Panc1 (cell line): ENCODE results near the gene EFL1. TPM values are rescaled to one million over a fixed set of nuclear protein-coding genes. Genes with fewer than 3 reads are reported as not detected.
A peak's percentile ranks its signal among the peaks of the same experiment; 100 is the strongest.

Source experiments
- ATAC-seq: fragments of 200-7000 bp; cut with Tn5 transposase; 2 replicates; pipeline ENCODE4 v1.9.1; 2020; ENCODE audit warnings: mild to moderate bottlenecking, moderate library complexity
- BruUV-seq: library from RNA; stranded (reverse); fragments of 400-500 nt; replicated peaks from 2 replicates; lab custom pipeline; 2021; lab: Mats Ljungman, UMichigan
- CTCF ChIA-PET: fragments of 300-600 bp; sonication (Branson Sonifier 250); formaldehyde crosslinking; loops from one replicate; lab custom pipeline; 2022; ENCODE audit warnings: antibody characterized with exemption; lab: Charles Lee
- POLR2A ChIA-PET: fragments of 300-600 bp; sonication (Branson Sonifier 250); formaldehyde crosslinking; loops from one replicate; lab custom pipeline; 2022; ENCODE audit warnings: antibody characterized with exemption; lab: Charles Lee
- DNase-seq: peaks from one replicate; pipeline ENCODE4 v3.0.0-alpha.2; 2010; ENCODE audit warnings: low read depth, low spot score
- H3K27ac ChIP-seq: 2 replicates; pipeline ENCODE4 v1.5.1; 2011; ENCODE audit warnings: mild to moderate bottlenecking, low read length, inconsistent platforms
- H3K27me3 ChIP-seq: fragments of 200-500 bp; sonication (Bioruptor generic); 2 replicates; pipeline ENCODE4 v1.6.0; 2014; ENCODE audit warnings: low read length, inconsistent platforms; ENCODE audit not compliant: control insufficient read depth, insufficient read depth
- H3K36me3 ChIP-seq: fragments of 200-500 bp; sonication (Bioruptor generic); 2 replicates; pipeline ENCODE4 v1.5.1; 2014; ENCODE audit warnings: inconsistent platforms, mild to moderate bottlenecking, low read length, moderate library complexity; ENCODE audit not compliant: control insufficient read depth, insufficient read depth
- H3K4me1 ChIP-seq: 2 replicates; pipeline ENCODE4 v1.5.1; 2011; ENCODE audit warnings: inconsistent platforms, mild to moderate bottlenecking, low read length, moderate library complexity; ENCODE audit not compliant: control insufficient read depth, insufficient read depth
- H3K4me3 ChIP-seq, 2 experiments: 2 replicates each; pipeline ENCODE4 v1.5.1; 2011 to 2012; ENCODE audit warnings: low read depth in 2 of 2, low read length in 2 of 2, mild to moderate bottlenecking in 2 of 2, inconsistent platforms in 1 of 2, moderate library complexity in 1 of 2
- H3K9me3 ChIP-seq: fragments of 200-500 bp; sonication (Bioruptor generic); 2 replicates; pipeline ENCODE4 v1.5.1; 2014; ENCODE audit warnings: low read depth, mild to moderate bottlenecking, inconsistent platforms, low read length, moderate library complexity; ENCODE audit not compliant: control insufficient read depth, insufficient read depth
- CTCF ChIP-seq: fragments of 450-650 bp; IDR thresholded peaks from 2 replicates; pipeline ENCODE4 v1.5.1; 2017; ENCODE audit warnings: mild to moderate bottlenecking
- POLR2AphosphoS5 ChIP-seq: IDR thresholded peaks from 2 replicates; pipeline ENCODE4 v1.6.1; 2012; ENCODE audit warnings: mild to moderate bottlenecking, low read depth, low read length, moderate library complexity
- REST ChIP-seq, 2 experiments: IDR thresholded peaks; 2 replicates each; pipeline ENCODE4 v1.6.1; 2011 to 2012; ENCODE audit warnings: low read depth in 2 of 2, control low read depth in 1 of 2, low read length in 1 of 2, mild to moderate bottlenecking in 1 of 2, moderate library complexity in 1 of 2; ENCODE audit not compliant: insufficient read depth in 1 of 2
- SIN3A ChIP-seq: IDR thresholded peaks from 2 replicates; pipeline ENCODE4 v1.6.1; 2012; ENCODE audit warnings: low read depth, mild to moderate bottlenecking, low read length, moderate library complexity, borderline replicate concordance; ENCODE audit not compliant: insufficient read depth
- TCF7L2 ChIP-seq: IDR thresholded peaks from 2 replicates; pipeline ENCODE4 v1.6.1; 2011; ENCODE audit warnings: mild to moderate bottlenecking, low read depth, low read length, inconsistent platforms
- in situ Hi-C: cut with HindIII; loops from 2 replicates; pipeline ENCODE4 v1.10.0; 2016; ENCODE audit warnings: low sequenced_read_pairs, low pct_unique_long_range_greater_than_20kb
- intact Hi-C: fragments of 100-400 bp; cut with micrococcal nuclease; formaldehyde crosslinking; loops from one replicate; pipeline ENCODE4 v1.10.0; 2022; ENCODE audit not compliant: unreplicated experiment
- total RNA-seq: library from RNA; stranded (reverse); gene quantifications from one replicate; pipeline ENCODE4 v1.2.1, GENCODE V29; 2021; ENCODE audit not compliant: unreplicated experiment

EFL1 gene
- total RNA-seq, 1 experiment from 2014 or later: 20.2 TPM

GRCh38 chr15:82133251-82133650, 129.3 kb downstream of the EFL1 start:
- no TSS peak for BruUV-seq
- POLR2A ChIA-PET: no interaction called here
- no peaks in the 10 kb centered on the region for H3K27me3 ChIP-seq

GRCh38 chr15:82132742-82133141, 129.8 kb downstream of the EFL1 start:
- BruUV-seq: no TSS peak
- Histone ChIP-seq H3K9me3 (no peaks in the 10 kb centered on the region), H3K4me1 (no peaks in the 10 kb centered on the region), H3K4me3 (no peak overlapping the region), H3K27ac (no peak overlapping the region), H3K27me3 (no peaks in the 10 kb centered on the region), H3K36me3 (no peaks in the 10 kb centered on the region)
- TF ChIP-seq CTCF (no peak), POLR2AphosphoS5 (no peak), REST (IDR thresholded peaks at IDR 0.05; ENCODE audit: insufficient read depth in 1 of 2, low read depth in 2 of 2, low read length in 1 of 2) (no peak), TCF7L2 (no peak), SIN3A (no peak)
- ChIA-PET POLR2A (no interaction called here), CTCF (interaction anchor here (0.7 kb wide), 1 partner anchor 651 kb away, joined by 5 read pairs; no protein-coding TSS in a partner anchor)
- in situ Hi-C loops: no loop called here
- ATAC-seq: peak; percentile 92
- DNase-seq: peak; percentile 72
- intact Hi-C loops: no loop called here

More at GRCh38 chr15:82133251-82133650, 129.3 kb downstream of the EFL1 start:
- no peak for DNase-seq
- ATAC-seq: no peak
- Histone ChIP-seq H3K36me3 (no peaks in the 10 kb centered on the region), H3K4me3 (no peak overlapping the region), H3K4me1 (no peaks in the 10 kb centered on the region), H3K9me3 (no peaks in the 10 kb centered on the region), H3K27ac (no peak overlapping the region)
- CTCF ChIA-PET: interaction anchor here (0.7 kb wide), 1 partner anchor 651 kb away, joined by 5 read pairs; no protein-coding TSS in a partner anchor
- in situ Hi-C loops: no loop called here
- intact Hi-C loops: no loop called here
- TF ChIP-seq SIN3A (no peak), CTCF (no peak), POLR2AphosphoS5 (no peak), REST (IDR thresholded peaks at IDR 0.05; ENCODE audit: insufficient read depth in 1 of 2, low read depth in 2 of 2, low read length in 1 of 2) (no peak)
